PC-9 (cell line): ENCODE data around the gene HES2.
"Not testable (repeated sequence)": the region's sequence is repeated elsewhere in the genome, so short reads cannot be mapped to it uniquely, and the experiment has no call there.

ENCODE experiments used
- CTCF ChIP-seq: fragments of 200-600 bp; sonication (generic); conservative IDR thresholded peaks from 2 replicates; pipeline ENCODE4 v1.6.1; 2017; ENCODE audit warnings: mixed run types, antibody characterized with exemption, mild to moderate bottlenecking, moderate library complexity
- EZH2 ChIP-seq: fragments of 200-600 bp; sonication (generic); IDR thresholded peaks from 2 replicates; pipeline ENCODE4 v1.8.0; 2017; ENCODE audit warnings: antibody characterized with exemption, low read depth

GRCh38 chr1:6429660-6430411 is 10.1 kb upstream of the HES2 start:
- not testable (repeated sequence) for TF ChIP-seq EZH2, CTCF
